ENCODE data around the gene CHST11. TPM values are rescaled to one million over a fixed set of nuclear protein-coding genes. Genes with fewer than 3 reads are reported as not detected.

Gene CHST11
- total and polyA plus RNA-seq, 7 experiments from 2014 or later, result 23.4 to 74.3 (median 32.0) TPM

- Mint-ChIP-seq H3K27ac (no peak overlapping the region), H3K9me3 (peaks cover 0 to 1% (median 0%) of the 10 kb centered on the region in 11 donors), H3K36me3 (peaks cover 0 to 15% (median 4%) of the 10 kb centered on the region in 5 donors), H3K4me1 (peaks cover 20 to 57% (median 27%) of the 10 kb centered on the region in 7 donors), H3K27me3 (no peaks in the 10 kb centered on the region), H3K4me3 (no peak overlapping the region)
- Histone ChIP-seq H3K9me3 (ENCODE audit: control insufficient read depth in 2 of 3, low read length in 3 of 3) (no peaks in the 10 kb centered on the region), H3K27me3 (ENCODE audit: control insufficient read depth in 2 of 2, insufficient read depth in 2 of 2, low read length in 2 of 2) (no peaks in the 10 kb centered on the region), H3K36me3 (ENCODE audit: control insufficient read depth in 2 of 3, insufficient read depth in 3 of 3, low read length in 3 of 3) (no peaks in the 10 kb centered on the region), H3K27ac (ENCODE audit: low read depth, low read length) (no peak overlapping the region), H3K4me1 (ENCODE audit: control insufficient read depth in 2 of 2, insufficient read depth in 2 of 2, low read length in 2 of 2) (peaks cover 8 to 15% of the 10 kb centered on the region in 2 donors), H3K4me3 (ENCODE audit: low read length) (no peak overlapping the region)
- intact Hi-C loops (cut with micrococcal nuclease), result no loop called here
- ChIA-PET CTCF (no interaction called here), POLR2A (no interaction called here)
- DNase-seq (no peak), ATAC-seq (no peak)
Observed at GRCh38 chr12:104700324-104700723, 243.6 kb downstream of the CHST11 start.

DNA sequence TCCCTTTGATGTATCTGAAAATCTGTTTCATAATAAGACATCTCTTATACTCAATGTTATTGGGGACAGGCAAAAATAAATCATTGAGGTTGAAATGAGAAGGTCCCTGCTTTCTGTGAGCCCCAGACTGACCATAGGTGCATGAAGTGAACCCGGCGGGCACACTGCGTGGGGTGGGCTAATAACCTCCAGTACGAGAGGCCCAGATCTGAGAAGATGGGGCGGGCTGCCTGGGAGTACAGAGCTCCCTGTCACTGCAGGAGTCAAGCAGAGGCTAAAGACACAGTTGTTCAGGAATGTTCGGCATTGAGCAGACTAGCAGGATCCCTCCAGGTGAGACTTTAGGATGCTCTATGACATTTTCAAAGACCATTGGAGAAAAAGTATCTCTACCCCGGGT is 244.6 kb downstream of the CHST11 start:
- Histone ChIP-seq H3K4me1 (ENCODE audit: control insufficient read depth in 2 of 2, insufficient read depth in 2 of 2, low read length in 2 of 2) (peaks cover 0 to 6% of the 10 kb centered on the region in 2 donors), H3K27me3 (ENCODE audit: control insufficient read depth in 2 of 2, insufficient read depth in 2 of 2, low read length in 2 of 2) (no peaks in the 10 kb centered on the region), H3K4me3 (ENCODE audit: low read length) (no peak overlapping the region), H3K36me3 (ENCODE audit: control insufficient read depth in 2 of 3, insufficient read depth in 3 of 3, low read length in 3 of 3) (no peaks in the 10 kb centered on the region), H3K27ac (ENCODE audit: low read depth, low read length) (no peak overlapping the region), H3K9me3 (ENCODE audit: control insufficient read depth in 2 of 3, low read length in 3 of 3) (no peaks in the 10 kb centered on the region)
- H3K27ac Mint-ChIP-seq, result peak overlapping the region in 1 of 9 donors; percentile 40
- intact Hi-C loops (cut with micrococcal nuclease), result no loop called here
- no peak for DNase-seq
- POLR2A ChIA-PET, result no interaction called here
- CTCF ChIA-PET, result no interaction called here
- no peaks in the 10 kb centered on the region for H3K27me3 Mint-ChIP-seq
- no peak for ATAC-seq
- H3K4me3 Mint-ChIP-seq, result no peak overlapping the region
- H3K4me1 Mint-ChIP-seq, result peaks cover 11 to 53% (median 21%) of the 10 kb centered on the region in 7 donors
- H3K36me3 Mint-ChIP-seq, result peaks cover 0 to 13% (median 4%) of the 10 kb centered on the region in 5 donors
- H3K9me3 Mint-ChIP-seq, result peaks cover 0 to 1% (median 0%) of the 10 kb centered on the region in 11 donors

GRCh38 chr12:104701756-104702155 is 245.0 kb downstream of the CHST11 start:
- Mint-ChIP-seq H3K36me3 (peaks cover 0 to 11% (median 2%) of the 10 kb centered on the region in 5 donors), H3K4me3 (no peak overlapping the region), H3K9me3 (peaks cover 0 to 1% (median 0%) of the 10 kb centered on the region in 11 donors), H3K27ac (peak overlapping the region in 1 of 9 donors; percentile 6), H3K27me3 (no peaks in the 10 kb centered on the region), H3K4me1 (peaks cover 8 to 56% (median 18%) of the 10 kb centered on the region in 7 donors)
- H3K27ac ChIP-seq (ENCODE audit: low read depth, low read length), result no peak overlapping the region
- intact Hi-C loops (cut with micrococcal nuclease), result no loop called here
- POLR2A ChIA-PET, result no interaction called here
- CTCF ChIA-PET, result interaction anchor here (0.6 kb wide), 1 partner anchor 134 kb away, joined by 3 read pairs; no protein-coding TSS in a partner anchor
- no peak overlapping the region for H3K4me3 ChIP-seq (ENCODE audit: low read length)
- DNase-seq (no peak), ATAC-seq (no peak)
- peaks cover 0 to 6% of the 10 kb centered on the region in 2 donors for H3K4me1 ChIP-seq (ENCODE audit: control insufficient read depth in 2 of 2, insufficient read depth in 2 of 2, low read length in 2 of 2)
- no peaks in the 10 kb centered on the region for H3K27me3 ChIP-seq (ENCODE audit: control insufficient read depth in 2 of 2, insufficient read depth in 2 of 2, low read length in 2 of 2)
- no peaks in the 10 kb centered on the region for H3K9me3 ChIP-seq (ENCODE audit: control insufficient read depth in 2 of 3, low read length in 3 of 3)
- H3K36me3 ChIP-seq (ENCODE audit: control insufficient read depth in 2 of 3, insufficient read depth in 3 of 3, low read length in 3 of 3), result no peaks in the 10 kb centered on the region

- peaks cover 0 to 11% (median 0%) of the 10 kb centered on the region in 5 donors for H3K36me3 Mint-ChIP-seq
- DNase-seq (no peak), ATAC-seq (no peak)
- Histone ChIP-seq H3K27me3 (ENCODE audit: control insufficient read depth in 2 of 2, insufficient read depth in 2 of 2, low read length in 2 of 2) (no peaks in the 10 kb centered on the region), H3K9me3 (ENCODE audit: control insufficient read depth in 2 of 3, low read length in 3 of 3) (no peaks in the 10 kb centered on the region), H3K4me1 (ENCODE audit: control insufficient read depth in 2 of 2, insufficient read depth in 2 of 2, low read length in 2 of 2) (peaks cover 0 to 6% of the 10 kb centered on the region in 2 donors), H3K4me3 (ENCODE audit: low read length) (no peak overlapping the region), H3K36me3 (ENCODE audit: control insufficient read depth in 2 of 3, insufficient read depth in 3 of 3, low read length in 3 of 3) (no peaks in the 10 kb centered on the region), H3K27ac (ENCODE audit: low read depth, low read length) (no peak overlapping the region)
- peaks cover 4 to 53% (median 16%) of the 10 kb centered on the region in 7 donors for H3K4me1 Mint-ChIP-seq
- peak overlapping the region in 4 of 9 donors; percentile 10 to 72 (median 52) for H3K27ac Mint-ChIP-seq
- H3K9me3 Mint-ChIP-seq, result peaks cover 0 to 1% (median 0%) of the 10 kb centered on the region in 11 donors
- intact Hi-C loops (cut with micrococcal nuclease), result no loop called here
- CTCF ChIA-PET, result no interaction called here
- H3K4me3 Mint-ChIP-seq, result no peak overlapping the region
- H3K27me3 Mint-ChIP-seq, result no peaks in the 10 kb centered on the region
- POLR2A ChIA-PET, result no interaction called here
Observed at GRCh38 chr12:104702565-104703139, 245.9 kb downstream of the CHST11 start.

- Histone ChIP-seq H3K27ac (ENCODE audit: low read depth, low read length) (no peak overlapping the region), H3K4me3 (ENCODE audit: low read length) (no peak overlapping the region), H3K9me3 (ENCODE audit: control insufficient read depth in 2 of 3, low read length in 3 of 3) (no peaks in the 10 kb centered on the region), H3K36me3 (ENCODE audit: control insufficient read depth in 2 of 3, insufficient read depth in 3 of 3, low read length in 3 of 3) (no peaks in the 10 kb centered on the region), H3K4me1 (ENCODE audit: control insufficient read depth in 2 of 2, insufficient read depth in 2 of 2, low read length in 2 of 2) (peaks cover 0 to 6% of the 10 kb centered on the region in 2 donors), H3K27me3 (ENCODE audit: control insufficient read depth in 2 of 2, insufficient read depth in 2 of 2, low read length in 2 of 2) (no peaks in the 10 kb centered on the region)
- ChIA-PET CTCF (interaction anchor here (0.7 kb wide), 1 partner anchor 306 kb away, joined by 3 read pairs; no protein-coding TSS in a partner anchor), POLR2A (no interaction called here)
- no peak for DNase-seq
- Mint-ChIP-seq H3K27ac (peak overlapping the region in 3 of 9 donors; percentile 36 to 63 (median 56)), H3K27me3 (no peaks in the 10 kb centered on the region), H3K36me3 (peaks cover 0 to 6% (median 0%) of the 10 kb centered on the region in 5 donors), H3K4me3 (no peak overlapping the region), H3K9me3 (peaks cover 0 to 1% (median 0%) of the 10 kb centered on the region in 11 donors), H3K4me1 (peaks cover under 1 to 50% (median 12%) of the 10 kb centered on the region in 7 donors)
- intact Hi-C loops (cut with micrococcal nuclease), result no loop called here
- ATAC-seq, result no peak
Observed at GRCh38 chr12:104703372-104703771, 246.6 kb downstream of the CHST11 start.

- H3K27ac Mint-ChIP-seq, result no peak overlapping the region
- CTCF ChIA-PET, result interaction anchor here (0.8 kb wide), 1 partner anchor 333 kb away, joined by 4 read pairs; no protein-coding TSS in a partner anchor
- H3K4me3 Mint-ChIP-seq, result no peak overlapping the region
- DNase-seq (no peak), ATAC-seq (no peak)
- peaks cover 0 to 52% (median 14%) of the 10 kb centered on the region in 7 donors for H3K4me1 Mint-ChIP-seq
- H3K4me3 ChIP-seq (ENCODE audit: low read length), result no peak overlapping the region
- intact Hi-C loops (cut with micrococcal nuclease), result no loop called here
- peaks cover 0 to 6% (median 0%) of the 10 kb centered on the region in 5 donors for H3K36me3 Mint-ChIP-seq
- H3K27me3 Mint-ChIP-seq, result no peaks in the 10 kb centered on the region
- no peak overlapping the region for H3K27ac ChIP-seq (ENCODE audit: low read depth, low read length)
- no peaks in the 10 kb centered on the region for H3K27me3 ChIP-seq (ENCODE audit: control insufficient read depth in 2 of 2, insufficient read depth in 2 of 2, low read length in 2 of 2)
- H3K9me3 ChIP-seq (ENCODE audit: control insufficient read depth in 2 of 3, low read length in 3 of 3), result no peaks in the 10 kb centered on the region
- POLR2A ChIA-PET, result no interaction called here
- peaks cover 0 to 1% (median 0%) of the 10 kb centered on the region in 11 donors for H3K9me3 Mint-ChIP-seq
- no peaks in the 10 kb centered on the region for H3K36me3 ChIP-seq (ENCODE audit: control insufficient read depth in 2 of 3, insufficient read depth in 3 of 3, low read length in 3 of 3)
- H3K4me1 ChIP-seq (ENCODE audit: control insufficient read depth in 2 of 2, insufficient read depth in 2 of 2, low read length in 2 of 2), result peaks cover 0 to 6% of the 10 kb centered on the region in 2 donors
Observed at GRCh38 chr12:104704224-104704779, 247.6 kb downstream of the CHST11 start.
